CD4-positive, alpha-beta T cell treated with Interleukin-10 for 1 hour (primary cell): Measurements from ENCODE around the gene STOX2.

Source experiments
- DNase-seq: peaks from one replicate; pipeline ENCODE4 v3.0.0-alpha.2; 2020

STOX2 gene, protein sequence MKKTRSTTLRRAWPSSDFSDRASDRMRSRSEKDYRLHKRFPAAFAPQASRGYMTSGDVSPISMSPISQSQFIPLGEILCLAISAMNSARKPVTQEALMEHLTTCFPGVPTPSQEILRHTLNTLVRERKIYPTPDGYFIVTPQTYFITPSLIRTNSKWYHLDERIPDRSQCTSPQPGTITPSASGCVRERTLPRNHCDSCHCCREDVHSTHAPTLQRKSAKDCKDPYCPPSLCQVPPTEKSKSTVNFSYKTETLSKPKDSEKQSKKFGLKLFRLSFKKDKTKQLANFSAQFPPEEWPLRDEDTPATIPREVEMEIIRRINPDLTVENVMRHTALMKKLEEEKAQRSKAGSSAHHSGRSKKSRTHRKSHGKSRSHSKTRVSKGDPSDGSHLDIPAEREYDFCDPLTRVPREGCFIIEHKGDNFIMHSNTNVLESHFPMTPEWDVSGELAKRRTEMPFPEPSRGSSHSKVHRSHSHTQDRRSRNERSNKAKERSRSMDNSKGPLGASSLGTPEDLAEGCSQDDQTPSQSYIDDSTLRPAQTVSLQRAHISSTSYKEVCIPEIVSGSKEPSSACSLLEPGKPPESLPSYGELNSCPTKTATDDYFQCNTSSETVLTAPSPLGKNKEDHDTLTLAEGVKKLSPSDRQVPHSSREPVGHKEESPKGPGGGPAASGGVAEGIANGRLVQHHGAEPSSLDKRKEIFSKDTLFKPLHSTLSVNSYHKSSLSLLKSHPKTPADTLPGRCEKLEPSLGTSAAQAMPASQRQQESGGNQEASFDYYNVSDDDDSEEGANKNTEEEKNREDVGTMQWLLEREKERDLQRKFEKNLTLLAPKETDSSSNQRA (N-terminal part only)

DNA sequence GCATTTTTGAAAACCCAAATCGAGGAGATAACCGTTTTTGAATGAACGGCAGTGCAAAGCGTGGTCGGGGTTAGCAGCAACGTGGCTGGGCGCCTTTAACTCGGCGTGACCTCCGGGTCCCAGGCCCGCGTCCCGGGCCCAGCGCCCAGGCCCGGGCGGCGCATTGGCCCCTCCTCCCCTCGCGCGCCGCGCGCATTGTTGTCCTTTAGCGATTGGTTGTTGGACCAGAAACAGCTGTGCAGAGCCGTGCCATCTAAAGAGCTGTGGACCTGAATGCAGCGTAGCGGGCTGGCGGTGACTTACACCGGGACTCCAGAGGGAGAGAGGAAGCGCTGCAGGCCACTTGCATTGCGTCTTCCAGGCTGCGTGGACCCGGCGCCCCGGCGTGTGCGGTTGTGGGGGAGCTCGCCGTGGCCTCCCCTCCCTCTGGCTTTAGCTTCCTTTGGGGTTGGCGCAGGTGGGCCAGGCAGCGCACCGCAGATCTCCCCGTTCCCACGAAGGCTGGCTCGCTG, at the start of gene STOX2:
STOX2 (plus strand) TSS at position 227 of the 512 bp plus-strand sequence. CDS start 1,484 bp downstream, outside the sequence.
- DNase-seq = no peak

DNA sequence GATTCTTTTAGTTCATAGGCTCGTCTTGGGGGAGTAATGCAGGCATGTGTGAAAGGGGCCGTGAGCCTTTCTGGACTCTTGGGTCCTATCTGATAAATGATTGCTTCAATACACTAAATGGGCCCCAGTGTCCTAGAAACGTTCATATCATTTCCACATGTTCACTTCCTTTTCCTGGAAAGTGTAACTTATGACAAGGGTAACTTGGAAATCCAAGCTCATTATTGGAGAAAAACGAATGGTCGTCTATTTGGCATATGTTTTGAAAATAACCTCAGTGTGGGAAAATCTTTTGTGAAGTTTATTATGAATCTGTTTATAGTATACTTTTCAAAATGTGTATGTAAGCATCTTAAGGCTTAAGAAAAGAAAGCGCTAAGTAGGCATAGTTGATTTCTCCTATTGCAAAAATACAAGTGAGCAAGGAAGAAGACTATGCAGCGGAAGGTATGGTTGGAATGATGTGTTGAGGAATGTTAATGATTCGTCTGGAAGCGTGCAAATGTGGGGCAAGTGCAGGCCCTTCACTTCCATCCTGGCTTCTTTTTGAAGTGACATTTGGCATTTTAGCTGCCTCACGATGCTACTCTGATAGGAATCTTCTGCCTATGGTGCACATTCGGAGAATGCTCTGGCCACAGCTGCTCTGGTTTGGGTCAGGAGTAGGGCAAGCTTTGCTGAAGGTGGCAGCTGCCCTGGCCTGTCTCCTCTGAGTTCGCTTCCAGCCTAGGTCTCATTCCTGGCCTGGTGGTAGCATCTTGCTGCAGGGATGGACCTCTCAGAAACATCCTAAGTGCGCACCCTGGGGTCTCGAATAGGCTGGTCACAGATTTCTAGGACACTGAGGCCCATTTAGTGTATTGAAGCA, 49.5 kb upstream of the STOX2 start:
- no peak for DNase-seq

DNA sequence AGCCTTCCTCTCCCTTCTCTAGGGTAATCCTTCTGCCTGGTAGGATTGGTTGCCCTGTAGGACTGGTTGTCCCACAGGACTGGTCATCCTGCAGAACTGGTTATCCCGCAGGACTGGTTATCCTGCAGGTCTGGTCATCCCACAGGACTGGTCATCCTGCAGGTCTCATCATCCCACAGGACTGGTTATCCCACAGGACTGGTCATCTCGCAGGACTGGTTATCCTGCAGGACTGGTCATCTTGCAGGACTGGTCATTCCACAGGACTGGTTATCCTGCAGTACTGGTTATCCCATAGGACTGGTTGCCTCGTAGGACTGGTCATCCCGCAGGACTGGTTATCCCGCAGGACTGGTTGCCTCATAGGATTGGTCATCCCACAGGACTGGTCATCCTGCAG, 48.1 kb upstream of the STOX2 start:
- no peak for DNase-seq

DNA sequence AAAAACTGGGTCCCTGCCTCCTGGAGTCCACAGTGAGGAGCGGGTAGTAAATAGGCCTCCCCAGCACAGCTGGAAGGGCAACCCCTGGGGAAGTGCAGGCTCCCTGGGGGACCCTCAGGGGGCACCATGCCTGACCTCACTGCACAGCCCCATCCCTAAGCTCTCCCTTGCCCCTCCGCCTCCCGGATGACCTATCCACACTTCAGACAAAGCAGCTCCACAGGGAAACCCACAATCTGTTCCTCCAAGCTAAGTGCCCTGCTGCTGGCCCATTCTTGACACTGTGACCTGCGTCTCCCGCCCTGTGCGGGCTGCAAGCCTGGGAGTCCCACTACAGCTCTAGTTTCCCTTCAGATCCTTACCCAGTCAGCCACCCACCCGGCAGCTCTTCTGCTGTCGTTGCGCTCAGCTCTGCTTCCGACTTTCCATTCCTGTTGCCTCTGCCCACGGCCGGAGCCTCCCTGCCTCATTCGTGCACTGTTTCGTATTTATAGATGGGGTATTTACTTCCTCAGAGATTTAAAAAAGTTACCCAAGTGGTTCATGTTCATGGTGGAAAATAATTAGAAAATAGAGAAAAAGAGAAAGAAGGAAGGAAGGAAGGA, 47.0 kb upstream of the STOX2 start:
- no peak for DNase-seq

DNA sequence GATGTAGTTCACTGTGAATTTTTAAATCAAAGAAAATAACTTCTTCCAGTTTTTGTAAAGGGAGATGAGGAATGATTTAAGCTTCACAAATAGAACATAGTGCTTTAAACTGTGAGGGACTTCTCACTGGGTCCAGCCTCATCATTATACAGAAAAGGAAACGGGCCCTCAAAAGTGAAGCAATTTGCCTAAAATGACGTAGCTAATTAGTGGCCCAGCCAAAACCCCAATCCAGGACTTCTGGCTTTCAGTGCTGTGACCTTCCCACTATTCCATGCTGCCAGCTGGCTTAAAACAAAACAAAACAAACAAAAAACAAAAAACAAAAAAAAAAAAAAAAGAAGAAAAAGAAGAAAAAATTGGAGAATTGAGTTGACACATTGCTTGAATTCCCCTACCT, 45.0 kb upstream of the STOX2 start:
- DNase-seq = no peak

DNA sequence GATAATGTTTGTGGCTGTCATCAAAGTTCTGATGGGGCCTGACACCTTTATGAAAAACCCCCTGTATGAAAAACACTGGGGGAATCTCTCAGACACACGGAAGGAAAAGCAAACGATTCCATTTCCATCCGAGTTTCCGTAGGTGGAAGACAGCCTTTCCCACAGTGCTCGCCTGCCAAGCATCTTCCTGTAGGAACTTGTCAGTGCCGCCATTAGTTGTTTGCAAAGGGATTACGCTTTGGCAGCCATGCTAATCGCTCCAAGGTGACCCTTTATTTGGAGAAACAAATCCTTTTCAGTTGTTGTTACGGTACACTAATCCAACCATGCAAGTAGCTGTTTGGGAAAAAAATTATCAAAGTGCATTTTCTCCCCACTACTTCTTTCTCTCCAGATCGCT, 44.4 kb upstream of the STOX2 start:
- DNase-seq = no peak

DNA sequence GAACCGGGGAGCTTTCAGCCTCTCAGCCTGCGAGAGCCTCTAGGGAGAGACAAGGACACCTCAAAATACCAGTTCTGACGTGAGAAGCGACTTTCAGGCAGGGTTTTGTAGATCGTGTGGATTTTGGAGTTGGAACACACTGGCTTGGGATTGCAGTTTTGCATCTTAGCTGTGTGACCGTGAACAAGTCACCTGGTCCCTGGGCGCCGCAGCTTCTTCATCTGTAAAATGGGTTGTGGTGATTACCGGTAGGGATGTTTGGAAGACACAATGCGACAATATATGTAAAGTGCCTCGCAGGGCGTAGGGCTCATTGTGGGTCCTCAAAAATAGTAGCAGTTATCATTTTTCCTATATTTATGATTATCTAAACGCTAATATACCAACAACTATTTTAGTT, 43.7 kb upstream of the STOX2 start:
- no peak for DNase-seq

DNA sequence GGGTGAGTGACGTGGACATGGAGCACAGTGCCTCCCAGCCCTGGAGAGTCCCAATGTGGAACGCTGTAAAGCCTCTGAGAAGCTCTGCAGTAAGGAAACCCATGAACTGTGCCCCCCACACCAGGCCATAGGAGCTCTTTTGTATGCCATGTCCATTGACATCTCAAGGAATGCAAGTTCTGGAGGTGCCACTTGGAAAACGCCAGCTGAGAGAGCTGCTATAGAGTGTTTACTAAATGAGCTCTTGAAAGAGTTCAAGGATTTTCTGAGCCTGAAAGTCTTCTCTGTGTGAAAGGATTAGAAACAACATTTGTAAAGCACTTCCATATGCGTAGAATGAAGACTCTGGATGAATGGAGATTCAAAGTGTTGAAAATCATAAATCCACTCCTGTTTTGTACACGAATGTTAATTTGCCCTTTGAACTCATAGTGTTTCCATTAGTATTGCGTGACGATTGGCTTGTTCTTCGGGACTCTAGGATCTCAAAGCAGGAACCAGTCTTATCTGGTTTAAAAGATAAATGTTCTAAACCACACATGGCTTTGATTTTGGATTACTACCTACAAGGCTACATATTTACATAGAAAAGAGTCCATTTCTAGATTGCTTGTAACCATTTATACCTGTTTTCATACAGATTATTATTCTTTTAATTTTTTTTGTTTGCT, 41.8 kb upstream of the STOX2 start:
- DNase-seq = no peak

DNA sequence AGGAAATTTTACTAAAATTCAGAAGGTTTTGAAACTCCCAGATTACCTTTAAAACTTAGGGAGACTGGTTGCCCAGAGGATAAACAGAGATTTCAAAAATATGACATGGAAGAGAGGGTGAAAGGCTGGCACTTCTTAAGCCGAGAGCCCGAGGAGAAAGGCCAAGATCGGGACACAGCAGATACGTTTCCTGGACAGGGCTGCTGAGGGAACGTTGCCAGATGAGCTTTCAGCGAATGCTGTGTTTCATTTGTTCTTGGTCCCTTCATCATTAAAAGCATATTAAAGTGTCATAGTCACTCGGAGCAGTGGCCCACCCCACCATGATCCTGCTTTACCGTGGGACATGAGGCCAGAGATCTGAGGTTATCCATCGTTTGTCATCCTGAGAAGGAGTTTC, 37.9 kb upstream of the STOX2 start:
- no peak for DNase-seq

DNA sequence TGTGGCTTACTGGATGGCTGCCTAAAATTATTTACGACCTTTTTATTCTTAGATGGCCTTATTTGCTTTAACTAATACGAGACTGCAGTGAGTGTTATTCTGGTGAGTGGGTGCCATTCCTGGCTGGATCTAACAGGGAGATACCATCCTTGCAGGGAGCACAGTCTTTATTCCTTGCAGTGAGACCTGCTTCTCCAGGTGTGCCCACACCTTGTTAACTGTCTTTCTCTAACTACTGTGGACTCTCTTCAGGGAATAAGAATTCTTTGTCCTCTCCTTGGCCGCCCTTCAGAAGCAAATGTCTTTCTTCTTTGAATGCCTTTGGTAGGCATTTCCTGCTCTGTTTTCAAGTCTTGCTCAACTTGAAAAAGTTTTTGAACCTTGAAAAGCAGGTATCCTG, 34.1 kb upstream of the STOX2 start:
- no peak for DNase-seq

DNA sequence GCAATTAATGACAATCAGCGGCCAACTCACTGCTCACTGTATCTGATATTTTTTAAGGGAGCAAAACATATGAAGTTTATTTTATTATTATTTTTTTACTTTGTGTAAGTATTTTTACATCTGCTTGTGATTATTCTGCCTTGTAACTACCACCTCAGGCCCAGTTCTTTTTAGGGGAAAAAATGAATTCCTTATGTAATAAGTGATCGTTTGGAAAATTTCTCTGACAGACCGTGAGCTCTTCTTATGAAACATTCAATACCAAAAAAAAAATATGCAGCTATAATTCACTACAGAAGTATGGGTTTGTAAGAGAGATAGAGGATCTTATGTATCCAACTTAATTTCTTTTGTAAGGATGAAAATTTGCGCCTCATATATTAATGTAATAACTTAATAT, 33.5 kb upstream of the STOX2 start:
- DNase-seq = no peak

DNA sequence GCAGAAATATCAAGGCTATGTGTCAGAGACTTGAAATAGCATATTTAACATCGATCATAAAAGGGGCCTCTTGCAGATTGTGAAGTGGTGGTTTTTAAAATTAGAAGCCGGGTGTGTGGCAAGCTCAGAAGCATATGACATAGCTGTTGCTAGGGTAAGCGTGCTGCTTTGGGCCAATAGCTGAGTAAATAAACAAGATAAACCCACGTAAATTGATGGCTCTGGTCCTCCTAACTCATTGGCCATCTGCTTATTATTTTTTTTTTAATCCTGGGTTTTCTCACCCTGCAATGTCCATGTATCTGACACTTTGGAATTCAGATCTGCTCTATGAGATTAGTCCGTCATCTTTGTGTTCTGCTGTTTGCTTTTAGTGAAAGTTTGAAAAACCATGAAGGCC, 32.6 kb upstream of the STOX2 start:
- no peak for DNase-seq

DNA sequence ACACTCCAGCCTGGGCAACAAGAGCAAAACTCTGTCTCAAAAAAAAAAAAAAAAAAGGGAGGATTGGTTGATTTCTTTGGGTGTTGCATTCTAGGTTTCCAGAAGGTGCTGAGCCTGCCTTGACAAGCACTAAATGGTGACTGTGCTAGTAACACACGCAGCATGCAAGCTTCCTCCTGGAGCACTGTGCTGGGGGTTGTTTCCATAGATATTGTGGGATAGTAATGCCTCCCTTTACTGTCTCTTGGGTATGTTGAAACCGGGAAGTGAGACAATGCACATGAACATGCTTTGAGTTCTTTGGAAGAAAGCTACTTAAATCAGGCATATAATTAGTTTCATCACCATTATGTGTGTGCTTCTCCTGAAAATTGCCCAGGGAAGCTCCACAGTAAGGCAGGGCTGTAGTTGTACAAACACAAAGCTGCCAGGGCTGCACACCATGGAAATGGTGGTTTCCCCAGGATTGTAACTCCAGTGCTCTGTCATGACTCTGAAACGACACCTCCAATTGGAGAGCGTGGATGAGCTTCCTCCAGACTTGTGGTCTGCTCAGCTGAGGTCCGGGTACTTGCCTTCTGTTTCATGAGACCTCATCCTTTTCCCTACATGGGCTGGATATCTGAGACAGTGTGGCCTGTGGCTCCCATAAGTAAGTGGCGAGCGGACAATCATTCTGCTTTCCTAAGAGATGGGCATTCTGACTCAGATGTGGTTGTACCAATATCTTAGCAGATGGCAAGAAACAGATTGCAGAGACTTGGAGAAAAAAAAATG, 31.5 kb upstream of the STOX2 start:
- no peak for DNase-seq

DNA sequence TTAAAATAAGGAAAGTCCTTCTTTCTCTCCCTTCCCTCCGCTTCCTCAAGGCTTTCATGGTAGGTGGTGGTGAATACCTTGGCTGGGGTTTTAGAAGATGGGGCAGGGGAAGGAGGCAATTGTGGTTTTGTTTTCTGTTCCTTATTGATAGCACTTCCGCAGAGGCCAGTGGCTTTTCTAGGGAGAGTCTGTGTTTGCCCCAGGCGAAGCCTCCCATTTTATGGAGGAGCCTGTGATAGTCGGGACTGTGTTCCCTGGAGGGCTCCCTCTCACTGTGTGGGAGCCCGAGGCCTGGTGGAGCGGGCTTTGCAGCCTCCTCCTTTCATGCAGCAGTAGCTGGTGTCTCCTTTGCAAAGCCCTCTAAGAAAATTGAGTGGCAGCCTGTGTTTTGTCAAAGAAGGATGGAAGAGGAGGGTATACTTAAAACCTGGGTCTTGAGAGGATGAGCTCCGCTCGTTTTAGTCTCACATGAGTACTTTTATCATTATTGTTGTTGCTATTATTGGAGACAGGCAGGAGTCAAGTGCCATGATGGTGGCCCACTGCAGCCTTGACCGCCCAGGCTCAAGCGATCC, 29.8 kb upstream of the STOX2 start:
- DNase-seq = no peak

DNA sequence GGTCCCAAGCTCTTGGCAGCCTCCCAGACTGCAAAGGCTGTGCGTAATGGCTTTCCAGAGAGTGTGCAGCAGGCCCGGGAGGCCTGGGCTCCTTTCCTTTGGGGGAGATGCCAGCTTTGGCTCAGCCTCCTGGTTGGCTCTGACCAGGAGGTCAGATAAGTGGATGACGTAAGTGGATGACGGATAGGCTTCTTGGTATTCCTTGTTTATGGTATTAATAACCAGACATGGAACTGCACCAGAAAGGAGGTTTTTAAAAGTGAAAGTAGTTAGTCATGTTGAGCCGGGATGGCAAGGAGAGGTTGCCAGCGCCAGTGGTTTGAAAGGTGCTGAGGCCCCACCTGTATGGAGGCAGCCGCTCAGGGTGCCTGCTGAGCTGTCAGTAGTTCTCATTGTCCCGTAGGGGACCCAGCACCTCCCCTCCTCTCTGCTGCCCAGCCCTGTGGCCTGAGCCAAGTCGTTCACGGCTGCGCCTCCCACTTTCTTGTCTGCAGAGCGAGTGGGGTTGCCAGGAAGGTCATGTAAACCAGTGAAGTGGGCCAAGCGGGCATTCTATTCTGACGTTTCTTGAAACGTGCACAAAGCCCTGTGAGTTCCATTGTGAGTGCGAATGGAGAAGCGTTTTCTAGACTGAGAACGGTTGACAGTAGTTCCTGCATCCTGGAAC, 28.7 kb upstream of the STOX2 start:
- DNase-seq = no peak

DNA sequence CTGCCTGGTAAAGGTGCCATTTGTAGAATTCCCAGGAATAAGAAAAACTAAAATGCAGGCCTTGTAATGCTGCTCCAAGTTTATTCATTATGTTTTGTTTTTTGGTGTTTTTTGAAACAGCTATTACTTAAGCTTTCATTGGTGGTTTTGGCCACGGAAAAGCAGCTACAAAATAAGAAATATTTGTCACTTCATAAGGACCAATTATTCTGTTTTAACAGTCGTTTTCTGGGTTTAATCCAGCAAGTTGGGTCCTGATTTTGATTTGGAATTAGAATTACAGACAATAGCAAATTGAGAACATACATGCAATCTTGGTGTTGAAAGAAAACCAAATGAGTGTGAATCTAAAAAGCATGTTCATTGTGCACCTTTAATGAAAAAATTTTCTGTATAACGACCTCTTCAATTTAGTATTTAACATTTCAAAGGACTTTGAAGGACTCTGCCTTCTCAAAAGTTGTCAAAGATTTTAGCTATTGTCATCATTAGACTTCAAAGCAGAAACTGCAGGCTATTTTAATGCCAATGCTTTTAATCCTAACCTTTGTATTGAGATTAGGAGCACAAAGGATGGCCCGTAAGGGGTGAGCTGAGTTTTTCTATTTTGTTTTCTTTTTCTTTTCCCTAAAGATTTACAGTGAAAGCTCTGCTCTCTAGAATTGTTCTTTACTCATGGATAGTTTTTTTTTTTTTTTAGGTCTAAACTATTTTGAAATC, 26.7 kb upstream of the STOX2 start:
- no peak for DNase-seq

DNA sequence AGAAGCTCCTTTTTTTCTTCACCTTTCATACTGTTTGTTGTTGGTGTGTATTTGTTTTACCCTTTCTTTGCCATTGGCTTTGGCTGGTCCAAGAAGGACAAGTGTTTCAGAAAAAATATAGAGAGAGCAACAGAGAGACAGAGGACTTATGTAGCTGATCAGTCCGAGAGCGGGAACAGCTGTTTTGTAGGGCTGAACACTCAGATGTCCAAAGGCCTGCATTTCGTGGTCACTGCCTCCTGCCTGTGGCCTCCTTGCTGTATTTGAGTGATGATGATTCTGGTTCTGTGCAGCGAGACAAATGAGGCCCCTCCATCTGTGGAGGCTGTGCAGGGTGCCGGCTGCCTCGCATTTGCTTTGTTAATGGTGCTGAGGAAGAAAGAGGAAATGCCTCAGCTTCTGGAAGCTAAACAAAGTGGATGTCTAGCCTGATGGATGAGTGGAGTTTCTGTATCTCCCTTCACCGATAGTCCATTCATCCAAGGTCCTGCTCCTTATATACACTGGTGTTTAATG, 19.8 kb upstream of the STOX2 start:
- DNase-seq = no peak

DNA sequence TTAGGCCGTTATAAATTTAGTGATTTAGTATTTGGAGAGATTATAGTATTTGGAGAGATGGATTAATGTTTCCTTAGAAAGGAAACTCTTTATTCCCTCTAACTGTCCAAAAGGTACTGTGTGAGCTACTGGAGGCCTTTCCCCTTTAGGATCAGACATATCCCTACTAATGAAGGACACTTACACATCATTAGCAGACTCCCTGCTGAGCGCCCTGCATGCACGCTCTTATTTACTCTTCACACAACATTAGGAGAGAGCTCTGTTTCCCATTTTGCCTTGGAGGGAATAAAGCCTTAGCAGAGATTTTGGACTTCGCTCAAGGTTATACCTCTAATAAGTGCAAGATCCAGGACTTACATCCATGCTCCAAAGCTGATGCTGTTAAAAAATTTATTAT, 17.8 kb upstream of the STOX2 start:
- no peak for DNase-seq

DNA sequence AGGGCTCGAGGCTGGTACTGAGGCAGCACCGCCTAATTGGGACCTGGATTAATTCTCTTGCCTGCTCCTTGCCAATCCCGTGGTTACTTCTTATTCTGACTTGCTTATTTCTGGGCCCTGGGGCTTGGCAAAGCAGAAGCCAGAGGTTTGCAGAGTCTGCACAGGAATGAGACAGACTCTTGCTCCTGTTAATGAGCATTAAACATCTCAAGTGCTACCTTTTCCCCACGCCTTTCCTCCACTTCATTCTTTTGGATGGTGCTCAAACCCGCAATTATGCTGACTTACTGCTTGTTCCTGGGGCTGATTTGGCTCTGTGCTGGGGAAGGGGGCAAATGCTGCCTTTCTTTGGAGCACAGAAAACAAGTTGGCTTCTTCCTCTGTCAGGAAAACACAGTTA, 16.5 kb upstream of the STOX2 start:
- no peak for DNase-seq
